IMR-90 (cell line): ENCODE data around the gene CXCL16. TPM values are rescaled to one million over a fixed set of nuclear protein-coding genes. Genes with fewer than 3 reads are reported as not detected.

ENCODE experiments used
- ATAC-seq: fragments of 200-7000 bp; cut with Tn5 transposase; 2 replicates; pipeline ENCODE4 v1.9.1; 2020; ENCODE audit warnings: low read depth, mild to moderate bottlenecking, moderate library complexity
- BruUV-seq: library from RNA; stranded (reverse); fragments of 400-500 nt; replicated peaks from 2 replicates; lab custom pipeline; 2021; lab: Mats Ljungman, UMichigan
- CTCF ChIA-PET: fragments of 300-600 bp; formaldehyde crosslinking; extraction: SDS; loops from one replicate; lab custom pipeline; 2021; ENCODE audit warnings: antibody characterized with exemption; lab: Yijun Ruan, JAX
- POLR2A ChIA-PET: fragments of 300-600 bp; sonication (Branson Sonifier 250); formaldehyde crosslinking; loops from one replicate; lab custom pipeline; 2022; ENCODE audit warnings: antibody characterized with exemption; ENCODE audit not compliant: unreplicated experiment; lab: Charles Lee
- DNase-seq: peaks from one replicate; pipeline ENCODE4 v3.0.0; 2013
- H2AFZ ChIP-seq: replicated peaks from 2 replicates; pipeline ENCODE3; 2013; ENCODE audit warnings: low read length, mild to moderate bottlenecking; ENCODE audit not compliant: poor library complexity
- H2AK5ac ChIP-seq: 2 replicates; pipeline ENCODE4 v1.6.1; 2013; ENCODE audit warnings: low read depth, low read length, inconsistent platforms
- H2AK9ac ChIP-seq: replicated peaks from 2 replicates; pipeline ENCODE3; 2013; ENCODE audit warnings: mild to moderate bottlenecking, low read depth, low read length, moderate library complexity; ENCODE audit not compliant: poor library complexity
- H2BK120ac ChIP-seq: 2 replicates; pipeline ENCODE4 v1.6.1; 2013; ENCODE audit warnings: low read depth, low read length, inconsistent platforms
- H2BK15ac ChIP-seq: 3 replicates; pipeline ENCODE4 v1.6.1; 2013; ENCODE audit warnings: low read depth, low read length, inconsistent platforms
- H2BK20ac ChIP-seq: 2 replicates; pipeline ENCODE4 v1.6.1; 2013; ENCODE audit warnings: low read depth, mild to moderate bottlenecking, inconsistent platforms, low read length, moderate library complexity
- H2BK5ac ChIP-seq: 2 replicates; pipeline ENCODE4 v1.6.1; 2013; ENCODE audit warnings: mild to moderate bottlenecking, low read depth, low read length, inconsistent platforms; ENCODE audit not compliant: poor library complexity, severe bottlenecking
- H3K14ac ChIP-seq: replicated peaks from 2 replicates; pipeline ENCODE4 v1.6.1; 2013; ENCODE audit warnings: low read depth, low read length, inconsistent platforms
- H3K18ac ChIP-seq: 2 replicates; pipeline ENCODE4 v1.6.1; 2013; ENCODE audit warnings: low read depth, low read length, control low read depth
- H3K23ac ChIP-seq: 2 replicates; pipeline ENCODE4 v1.6.1; 2013; ENCODE audit warnings: low read depth, low read length, inconsistent platforms
- H3K27ac ChIP-seq: 2 replicates; pipeline ENCODE4 v1.5.1; 2013; ENCODE audit warnings: mild to moderate bottlenecking, control low read depth, low read length; ENCODE audit not compliant: insufficient read depth
- H3K27me3 ChIP-seq: 2 replicates; pipeline ENCODE4 v1.6.1; 2013; ENCODE audit warnings: low read length; ENCODE audit not compliant: control insufficient read depth, insufficient read depth
- H3K36me3 ChIP-seq: 2 replicates; pipeline ENCODE4 v1.6.1; 2013; ENCODE audit warnings: low read length, mixed read lengths; ENCODE audit not compliant: control insufficient read depth, insufficient read depth
- H3K4ac ChIP-seq: 2 replicates; pipeline ENCODE4 v1.6.1; 2013; ENCODE audit warnings: low read depth, low read length, inconsistent platforms
- H3K4me1 ChIP-seq: 2 replicates; pipeline ENCODE4 v1.6.1; 2013; ENCODE audit warnings: low read length, mixed read lengths; ENCODE audit not compliant: control insufficient read depth, insufficient read depth
- H3K4me2 ChIP-seq: 2 replicates; pipeline ENCODE4 v1.6.1; 2013; ENCODE audit warnings: low read depth, mild to moderate bottlenecking, control low read depth, low read length, moderate library complexity
- H3K4me3 ChIP-seq: 2 replicates; pipeline ENCODE4 v1.5.1; 2013; ENCODE audit warnings: low read depth, mild to moderate bottlenecking, control low read depth, low read length, moderate library complexity; ENCODE audit not compliant: insufficient read depth
- H3K56ac ChIP-seq: 2 replicates; pipeline ENCODE4 v1.6.1; 2013; ENCODE audit warnings: low read length, inconsistent platforms; ENCODE audit not compliant: insufficient read depth; ENCODE audit errors: extremely low read depth
- H3K79me1 ChIP-seq, 2 experiments: 2 replicates each; pipeline ENCODE4 v1.6.1; 2013; ENCODE audit warnings: low read length in 2 of 2, inconsistent platforms in 1 of 2, low read depth in 1 of 2
- H3K9ac ChIP-seq: 2 replicates; pipeline ENCODE4 v1.6.1; 2013; ENCODE audit warnings: low read depth, low read length, control low read depth
- H3K9me1 ChIP-seq: 2 replicates; pipeline ENCODE4 v1.6.1; 2013; ENCODE audit warnings: low read length, inconsistent platforms; ENCODE audit not compliant: insufficient read depth
- H3K9me3 ChIP-seq: 2 replicates; pipeline ENCODE4 v1.6.1; 2013; ENCODE audit warnings: low read length; ENCODE audit not compliant: control insufficient read depth, insufficient read depth
- H4K20me1 ChIP-seq: 2 replicates; pipeline ENCODE4 v1.6.1; 2013; ENCODE audit warnings: low read length, inconsistent platforms; ENCODE audit not compliant: insufficient read depth
- H4K5ac ChIP-seq: 2 replicates; pipeline ENCODE4 v1.6.1; 2013; ENCODE audit warnings: mild to moderate bottlenecking, low read depth, low read length, control low read depth
- H4K8ac ChIP-seq, 2 experiments: 2 replicates each; pipeline ENCODE4 v1.6.1; 2013; ENCODE audit warnings: low read depth in 2 of 2, low read length in 2 of 2, control low read depth in 1 of 2, inconsistent platforms in 1 of 2
- H4K91ac ChIP-seq: 2 replicates; pipeline ENCODE4 v1.6.1; 2013; ENCODE audit warnings: low read depth, low read length, inconsistent platforms; ENCODE audit not compliant: insufficient read depth
- BHLHE40 ChIP-seq: fragments of 150-350 bp; IDR thresholded peaks from 2 replicates; pipeline ENCODE4 v1.6.1; 2016; ENCODE audit warnings: mild to moderate bottlenecking, low read depth, low read length
- CEBPB ChIP-seq: IDR thresholded peaks from 2 replicates; pipeline ENCODE4 v1.6.1; 2012; ENCODE audit warnings: low read depth, low read length, improper control_type of control experiment
- CHD1 ChIP-seq: IDR thresholded peaks from 2 replicates; pipeline ENCODE4 v1.6.1; 2012; ENCODE audit warnings: low read depth, low read length, improper control_type of control experiment
- ELK1 ChIP-seq: fragments of 150-350 bp; IDR thresholded peaks from 2 replicates; pipeline ENCODE4 v1.6.1; 2016; ENCODE audit warnings: low read depth, mild to moderate bottlenecking, low read length, moderate library complexity, borderline replicate concordance
- FOS ChIP-seq: fragments of 150-350 bp; IDR thresholded peaks from 2 replicates; pipeline ENCODE4 v1.6.1; 2016; ENCODE audit warnings: low read depth, low read length
- MAFK ChIP-seq: IDR thresholded peaks from 2 replicates; pipeline ENCODE4 v1.6.1; 2012; ENCODE audit warnings: low read depth, low read length, improper control_type of control experiment
- MAZ ChIP-seq: IDR thresholded peaks from 2 replicates; pipeline ENCODE4 v1.6.1; 2012; ENCODE audit warnings: low read depth, mild to moderate bottlenecking, low read length, improper control_type of control experiment, moderate library complexity, borderline replicate concordance
- NFE2L2 ChIP-seq: fragments of 150-350 bp; IDR thresholded peaks from 2 replicates; pipeline ENCODE4 v1.6.1; 2016; ENCODE audit warnings: low read depth, mild to moderate bottlenecking, low read length
- POLR2A ChIP-seq: IDR thresholded peaks from 2 replicates; pipeline ENCODE4 v1.6.1; 2012; ENCODE audit warnings: mild to moderate bottlenecking, low read depth, low read length
- RCOR1 ChIP-seq: IDR thresholded peaks from 2 replicates; pipeline ENCODE4 v1.6.1; 2012; ENCODE audit warnings: mild to moderate bottlenecking, low read length, improper control_type of control experiment; ENCODE audit not compliant: insufficient replicate concordance
- RFX5 ChIP-seq: IDR thresholded peaks from 2 replicates; pipeline ENCODE4 v1.8.0; 2012; ENCODE audit warnings: low read depth, mild to moderate bottlenecking, low read length, moderate library complexity
- USF2 ChIP-seq: fragments of 150-350 bp; IDR thresholded peaks from 2 replicates; pipeline ENCODE4 v1.6.1; 2017; ENCODE audit warnings: mild to moderate bottlenecking, antibody characterized with exemption, low read length, low read depth
- WGBS, 2 experiments: methylation state at CpG; one replicate each; pipeline versions ENCODE4 v1.1.5 to v1.1.7; 2013; ENCODE audit warnings: missing lambda C conversion rate in 2 of 2; ENCODE audit not compliant: insufficient read length in 1 of 2; ENCODE audit errors: extremely low coverage in 2 of 2; 5-methylcytosine and 5-hydroxymethylcytosine counted together
- dilution Hi-C: fragments of 300-500 bp; cut with HindIII; formaldehyde crosslinking; loops from one replicate; pipeline ENCODE4 v1.14.3; 2018; ENCODE audit warnings: low sequenced_read_pairs; ENCODE audit not compliant: unreplicated experiment
- in situ Hi-C: fragments of 300-500 bp; cut with MboI; formaldehyde crosslinking; loops from 3 replicates; pipeline ENCODE4 v1.14.3; 2019; ENCODE audit warnings: low sequenced_read_pairs, inconsistent platforms, mixed read lengths
- intact Hi-C: fragments of 100-400 bp; cut with micrococcal nuclease; formaldehyde crosslinking; loops from 2 replicates; pipeline ENCODE4 v1.10.0; 2022
- polyA plus RNA-seq, 3 experiments: library from polyadenylated mRNA; depleted of rRNA; stranded (reverse); fragments of >200 nt; gene quantifications; 2 replicates each; pipeline ENCODE4 v1.2.3, GENCODE V29; 2012; ENCODE audit warnings: low replicate concordance in 1 of 3
- total RNA-seq: library from RNA; depleted of rRNA; stranded (reverse); fragments of >200 nt; gene quantifications from 2 replicates; pipeline ENCODE4 v1.2.3, GENCODE V29; 2012

The CXCL16 gene
- total and polyA plus RNA-seq, 2 of the 4 experiments (the other 2 are of a cell fraction), result 0.36 to 1.6 TPM

DNA sequence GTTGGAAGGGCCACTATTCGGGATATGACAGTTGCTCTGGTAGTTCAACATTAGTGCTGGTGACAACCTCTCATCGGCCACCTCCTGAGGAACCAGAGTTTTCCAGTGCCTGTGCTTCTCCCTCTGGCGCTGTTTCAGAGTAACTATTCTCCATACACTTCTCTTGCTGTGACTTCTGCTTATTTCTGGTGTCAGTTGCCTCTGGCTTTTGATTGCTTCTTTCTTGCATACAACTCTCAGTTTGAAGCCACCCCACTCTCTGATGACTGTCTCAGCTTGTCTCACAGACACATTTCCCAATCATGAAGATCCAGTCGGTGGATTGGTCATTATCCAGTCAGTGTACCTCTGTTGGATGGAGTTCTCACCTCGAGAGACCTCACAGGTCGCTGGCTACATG lies 28.6 kb upstream of the CXCL16 start:
- Histone ChIP-seq H3K14ac (no peak overlapping the region), H3K56ac (no peak overlapping the region), H2AK5ac (no peak overlapping the region), H4K8ac (no peak overlapping the region), H3K4me1 (no peaks in the 10 kb centered on the region), H2BK5ac (no peak overlapping the region), H4K20me1 (no peaks in the 10 kb centered on the region; the same call in 1 of the 2 replicates), H3K23ac (no peak overlapping the region), H4K91ac (no peak overlapping the region), H2BK120ac (no peak overlapping the region), H3K18ac (no peak overlapping the region), H3K79me1 (no peaks in the 10 kb centered on the region), H3K4ac (no peak overlapping the region), H2BK20ac (no peak overlapping the region), H3K36me3 (no peaks in the 10 kb centered on the region), H2BK15ac (no peak overlapping the region), H4K5ac (no peak overlapping the region), H3K9ac (no peak overlapping the region), H3K9me3 (no peaks in the 10 kb centered on the region), H3K27me3 (peaks cover 25% of the 10 kb centered on the region), H2AK9ac (no peak overlapping the region), H3K4me2 (no peak overlapping the region), H3K9me1 (no peaks in the 10 kb centered on the region), H3K27ac (no peak overlapping the region), H2AFZ (no peak overlapping the region), H3K4me3 (no peak overlapping the region)
- ChIA-PET CTCF (no interaction called here), POLR2A (no interaction called here)
- intact Hi-C loops, result no loop called here
- DNase-seq, result no peak
- dilution Hi-C loops, result no loop called here
- no peak for ATAC-seq
- 73% methylated on average over 3 of the region's 6 CpGs; no CpG with 5 or more reads in 1 of the 2 experiments for WGBS, 2 experiments
- no TSS peak for BruUV-seq
- in situ Hi-C loops, result no loop called here
- no peak for TF ChIP-seq RFX5
- no peak for TF ChIP-seq BHLHE40
- no peak for TF ChIP-seq CEBPB
- no peak for TF ChIP-seq USF2
- no peak for TF ChIP-seq ELK1
- no peak for TF ChIP-seq POLR2A
- TF ChIP-seq FOS, result no peak
- no peak for TF ChIP-seq CHD1
- no peak for TF ChIP-seq RCOR1
- TF ChIP-seq MAZ, result no peak
- no peak for TF ChIP-seq NFE2L2
- TF ChIP-seq MAFK, result no peak
